Liver (tissue), 3 donors: ENCODE results near the gene BCAP31.
"Not testable (repeated sequence)": the region's sequence is repeated elsewhere in the genome, so short reads cannot be mapped to it uniquely, and the experiment has no call there.

ENCODE experiments used
- EGR1 ChIP-seq, 2 donors: IDR thresholded peaks; 2 replicates each; pipeline ENCODE4 v1.6.1; 2016 to 2018; ENCODE audit warnings: antibody characterized with exemption in 2 of 2, low read depth in 2 of 2
- GABPA ChIP-seq, 2 donors: IDR thresholded peaks in 1 of 2; conservative IDR thresholded peaks in 1 of 2; 2 replicates each; pipeline ENCODE4 v1.6.1; 2016; ENCODE audit warnings: antibody characterized with exemption in 2 of 2, mild to moderate bottlenecking in 1 of 2, moderate library complexity in 1 of 2
- HNF4A ChIP-seq, 2 donors: conservative IDR thresholded peaks; 2 replicates each; pipeline ENCODE4 v1.6.1; 2016; ENCODE audit warnings: antibody characterized with exemption in 2 of 2, mild to moderate bottlenecking in 2 of 2
- JUND ChIP-seq, 2 donors: IDR thresholded peaks; 2 replicates each; pipeline ENCODE4 v1.6.1; 2016; ENCODE audit warnings: antibody characterized with exemption in 2 of 2
- RAD21 ChIP-seq, 2 donors: IDR thresholded peaks; 2 replicates each; pipeline ENCODE4 v1.6.1; 2016; ENCODE audit warnings: antibody characterized with exemption in 2 of 2, mild to moderate bottlenecking in 2 of 2
- RXRA ChIP-seq, 2 donors: IDR thresholded peaks; 2 replicates each; pipeline ENCODE4 v1.6.1; 2017 to 2018; ENCODE audit warnings: antibody characterized with exemption in 2 of 2, mild to moderate bottlenecking in 1 of 2
- SP1 ChIP-seq: IDR thresholded peaks from 2 replicates; pipeline ENCODE4 v1.6.1; 2018; ENCODE audit warnings: antibody characterized with exemption, mild to moderate bottlenecking
- TAF1 ChIP-seq: conservative IDR thresholded peaks from 2 replicates; pipeline ENCODE4 v1.6.1; 2016; ENCODE audit warnings: antibody characterized with exemption, mild to moderate bottlenecking
- YY1 ChIP-seq: IDR thresholded peaks from 2 replicates; pipeline ENCODE4 v1.6.1; 2016; ENCODE audit warnings: antibody characterized with exemption, mild to moderate bottlenecking
- TF ChIP-seq, protein P1 (sequence below): fragments of 150-350 bp; IDR thresholded peaks from 2 replicates; pipeline ENCODE4 v1.5.1; 2017; ENCODE audit warnings: improper control_type of control experiment, low read depth, low read length; ENCODE audit not compliant: missing input control
- TF ChIP-seq, protein P2 (sequence below): IDR thresholded peaks from 2 replicates; pipeline ENCODE4 v1.6.1; 2016; ENCODE audit warnings: antibody characterized with exemption
- TF ChIP-seq, protein P3 (sequence below): IDR thresholded peaks from 2 replicates; pipeline ENCODE4 v1.6.1; 2016; ENCODE audit warnings: antibody characterized with exemption
- TF ChIP-seq, protein P4 (sequence below): IDR thresholded peaks from 2 replicates; pipeline ENCODE4 v1.6.1; 2016; ENCODE audit warnings: antibody characterized with exemption
- TF ChIP-seq, protein P5 (sequence below): IDR thresholded peaks from 2 replicates; pipeline ENCODE4 v1.6.1; 2016; ENCODE audit warnings: antibody characterized with exemption, mild to moderate bottlenecking
- donor health status: healthy.
- donor health status: healthy.

DNA sequence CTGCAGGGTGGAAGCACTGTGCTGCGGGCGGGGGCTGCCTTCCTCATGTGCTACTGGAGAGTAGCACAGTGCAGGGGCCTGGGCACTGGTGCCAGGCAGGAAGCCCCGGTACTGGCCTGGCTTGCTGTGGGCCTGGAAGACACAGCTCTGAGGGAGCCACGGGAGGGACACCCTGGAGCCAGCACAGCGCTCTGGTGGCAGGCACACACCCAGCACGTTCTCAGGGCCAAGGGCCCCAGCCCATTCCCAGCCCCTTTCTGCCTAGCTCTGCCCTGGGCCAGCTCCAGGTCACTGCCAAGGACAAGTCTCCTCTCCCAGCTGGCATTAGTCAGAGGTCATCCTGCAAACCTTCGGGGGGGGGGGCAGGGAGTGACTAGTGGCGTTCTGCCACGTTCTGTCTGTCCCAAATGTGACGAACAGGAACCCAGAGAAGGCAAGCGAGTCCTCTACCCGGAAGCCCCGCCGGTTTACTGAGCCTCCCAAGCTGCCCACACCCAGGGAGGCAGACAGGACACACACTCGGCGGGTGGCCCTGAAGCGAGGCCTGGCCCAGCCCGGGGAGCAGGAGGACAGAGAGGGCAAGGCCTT lies 24.3 kb downstream of the BCAP31 start:
- TF ChIP-seq, protein P1, sequence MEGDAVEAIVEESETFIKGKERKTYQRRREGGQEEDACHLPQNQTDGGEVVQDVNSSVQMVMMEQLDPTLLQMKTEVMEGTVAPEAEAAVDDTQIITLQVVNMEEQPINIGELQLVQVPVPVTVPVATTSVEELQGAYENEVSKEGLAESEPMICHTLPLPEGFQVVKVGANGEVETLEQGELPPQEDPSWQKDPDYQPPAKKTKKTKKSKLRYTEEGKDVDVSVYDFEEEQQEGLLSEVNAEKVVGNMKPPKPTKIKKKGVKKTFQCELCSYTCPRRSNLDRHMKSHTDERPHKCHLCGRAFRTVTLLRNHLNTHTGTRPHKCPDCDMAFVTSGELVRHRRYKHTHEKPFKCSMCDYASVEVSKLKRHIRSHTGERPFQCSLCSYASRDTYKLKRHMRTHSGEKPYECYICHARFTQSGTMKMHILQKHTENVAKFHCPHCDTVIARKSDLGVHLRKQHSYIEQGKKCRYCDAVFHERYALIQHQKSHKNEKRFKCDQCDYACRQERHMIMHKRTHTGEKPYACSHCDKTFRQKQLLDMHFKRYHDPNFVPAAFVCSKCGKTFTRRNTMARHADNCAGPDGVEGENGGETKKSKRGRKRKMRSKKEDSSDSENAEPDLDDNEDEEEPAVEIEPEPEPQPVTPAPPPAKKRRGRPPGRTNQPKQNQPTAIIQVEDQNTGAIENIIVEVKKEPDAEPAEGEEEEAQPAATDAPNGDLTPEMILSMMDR, result not testable (repeated sequence)
- TF ChIP-seq, protein P2, sequence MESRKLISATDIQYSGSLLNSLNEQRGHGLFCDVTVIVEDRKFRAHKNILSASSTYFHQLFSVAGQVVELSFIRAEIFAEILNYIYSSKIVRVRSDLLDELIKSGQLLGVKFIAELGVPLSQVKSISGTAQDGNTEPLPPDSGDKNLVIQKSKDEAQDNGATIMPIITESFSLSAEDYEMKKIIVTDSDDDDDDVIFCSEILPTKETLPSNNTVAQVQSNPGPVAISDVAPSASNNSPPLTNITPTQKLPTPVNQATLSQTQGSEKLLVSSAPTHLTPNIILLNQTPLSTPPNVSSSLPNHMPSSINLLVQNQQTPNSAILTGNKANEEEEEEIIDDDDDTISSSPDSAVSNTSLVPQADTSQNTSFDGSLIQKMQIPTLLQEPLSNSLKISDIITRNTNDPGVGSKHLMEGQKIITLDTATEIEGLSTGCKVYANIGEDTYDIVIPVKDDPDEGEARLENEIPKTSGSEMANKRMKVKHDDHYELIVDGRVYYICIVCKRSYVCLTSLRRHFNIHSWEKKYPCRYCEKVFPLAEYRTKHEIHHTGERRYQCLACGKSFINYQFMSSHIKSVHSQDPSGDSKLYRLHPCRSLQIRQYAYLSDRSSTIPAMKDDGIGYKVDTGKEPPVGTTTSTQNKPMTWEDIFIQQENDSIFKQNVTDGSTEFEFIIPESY, result not testable (repeated sequence)
- TF ChIP-seq, protein P3, sequence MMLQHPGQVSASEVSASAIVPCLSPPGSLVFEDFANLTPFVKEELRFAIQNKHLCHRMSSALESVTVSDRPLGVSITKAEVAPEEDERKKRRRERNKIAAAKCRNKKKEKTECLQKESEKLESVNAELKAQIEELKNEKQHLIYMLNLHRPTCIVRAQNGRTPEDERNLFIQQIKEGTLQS, result not testable (repeated sequence)
- TF ChIP-seq, protein P4, sequence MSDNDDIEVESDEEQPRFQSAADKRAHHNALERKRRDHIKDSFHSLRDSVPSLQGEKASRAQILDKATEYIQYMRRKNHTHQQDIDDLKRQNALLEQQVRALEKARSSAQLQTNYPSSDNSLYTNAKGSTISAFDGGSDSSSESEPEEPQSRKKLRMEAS, result not testable (repeated sequence)
- not testable (repeated sequence) for TF ChIP-seq YY1; HNF4A (conservative IDR thresholded peaks at IDR 0.05); TAF1; RAD21 (IDR thresholded peaks at IDR 0.05); SP1; EGR1 (IDR thresholded peaks at IDR 0.05; ENCODE audit: low read depth in 2 of 2); RXRA (IDR thresholded peaks at IDR 0.05); GABPA (IDR thresholded peaks at IDR 0.05 in 1 of 2, conservative IDR thresholded peaks at IDR 0.05 in 1 of 2); JUND (IDR thresholded peaks at IDR 0.05)
- TF ChIP-seq, protein P5, sequence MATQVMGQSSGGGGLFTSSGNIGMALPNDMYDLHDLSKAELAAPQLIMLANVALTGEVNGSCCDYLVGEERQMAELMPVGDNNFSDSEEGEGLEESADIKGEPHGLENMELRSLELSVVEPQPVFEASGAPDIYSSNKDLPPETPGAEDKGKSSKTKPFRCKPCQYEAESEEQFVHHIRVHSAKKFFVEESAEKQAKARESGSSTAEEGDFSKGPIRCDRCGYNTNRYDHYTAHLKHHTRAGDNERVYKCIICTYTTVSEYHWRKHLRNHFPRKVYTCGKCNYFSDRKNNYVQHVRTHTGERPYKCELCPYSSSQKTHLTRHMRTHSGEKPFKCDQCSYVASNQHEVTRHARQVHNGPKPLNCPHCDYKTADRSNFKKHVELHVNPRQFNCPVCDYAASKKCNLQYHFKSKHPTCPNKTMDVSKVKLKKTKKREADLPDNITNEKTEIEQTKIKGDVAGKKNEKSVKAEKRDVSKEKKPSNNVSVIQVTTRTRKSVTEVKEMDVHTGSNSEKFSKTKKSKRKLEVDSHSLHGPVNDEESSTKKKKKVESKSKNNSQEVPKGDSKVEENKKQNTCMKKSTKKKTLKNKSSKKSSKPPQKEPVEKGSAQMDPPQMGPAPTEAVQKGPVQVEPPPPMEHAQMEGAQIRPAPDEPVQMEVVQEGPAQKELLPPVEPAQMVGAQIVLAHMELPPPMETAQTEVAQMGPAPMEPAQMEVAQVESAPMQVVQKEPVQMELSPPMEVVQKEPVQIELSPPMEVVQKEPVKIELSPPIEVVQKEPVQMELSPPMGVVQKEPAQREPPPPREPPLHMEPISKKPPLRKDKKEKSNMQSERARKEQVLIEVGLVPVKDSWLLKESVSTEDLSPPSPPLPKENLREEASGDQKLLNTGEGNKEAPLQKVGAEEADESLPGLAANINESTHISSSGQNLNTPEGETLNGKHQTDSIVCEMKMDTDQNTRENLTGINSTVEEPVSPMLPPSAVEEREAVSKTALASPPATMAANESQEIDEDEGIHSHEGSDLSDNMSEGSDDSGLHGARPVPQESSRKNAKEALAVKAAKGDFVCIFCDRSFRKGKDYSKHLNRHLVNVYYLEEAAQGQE, result not testable (repeated sequence)
